Measurements from ENCODE around the gene MAPK6.
"Not testable (repeated sequence)": the region's sequence is repeated elsewhere in the genome, so short reads cannot be mapped to it uniquely, and the experiment has no call there.

MAPK6 gene

GRCh38 chr15:52050416-52050815 is 31.4 kb downstream of the MAPK6 start:
- Histone ChIP-seq H2BK12ac (ENCODE audit: low read length) (no peak overlapping the region), H4K8ac (ENCODE audit: low read depth, low read length) (no peak overlapping the region), H3K4me3 (ENCODE audit: low read length in 2 of 2) (no peak overlapping the region), H2AFZ (ENCODE audit: low read length) (no peak overlapping the region), H3K4me2 (ENCODE audit: insufficient read depth, low read length, poor library complexity, severe bottlenecking) (no peak overlapping the region), H3K14ac (ENCODE audit: low read length) (no peak overlapping the region), H3K27me3 (ENCODE audit: control insufficient read depth in 3 of 3, insufficient read depth in 3 of 3, low read depth in 1 of 3, low read length in 3 of 3) (no peaks in the 10 kb centered on the region), H4K91ac (ENCODE audit: low read depth, low read length, poor library complexity) (no peak overlapping the region), H3K9me3 (replicated peaks in 1 of 2; ENCODE audit: control insufficient read depth in 2 of 2, insufficient read depth in 1 of 2, low read depth in 1 of 2, low read length in 2 of 2) (peaks cover 2 to 20% of the 10 kb centered on the region in 2 donors), H2AK5ac (ENCODE audit: low read depth, low read length) (no peak overlapping the region), H3K27ac (replicated peaks; ENCODE audit: low read length) (no peak overlapping the region), H3K23ac (ENCODE audit: low read depth, low read length, poor library complexity) (no peak overlapping the region), H3K9ac (ENCODE audit: low read depth, low read length, poor library complexity) (no peak overlapping the region), H3K4me1 (ENCODE audit: control insufficient read depth in 2 of 2, insufficient read depth in 1 of 2, low read depth in 1 of 2, low read length in 2 of 2) (no peaks in the 10 kb centered on the region), H2BK5ac (ENCODE audit: low read length) (no peak overlapping the region), H2BK15ac (ENCODE audit: low read length) (no peak overlapping the region), H3K18ac (ENCODE audit: low read length) (no peak overlapping the region), H3K79me1 (ENCODE audit: low read depth, low read length) (peaks cover 1% of the 10 kb centered on the region), H2BK120ac (ENCODE audit: low read depth, low read length) (no peak overlapping the region), H3K36me3 (replicated peaks in 1 of 2; ENCODE audit: control insufficient read depth in 2 of 2, insufficient read depth in 2 of 2, low read length in 2 of 2) (peaks cover 7 to 97% of the 10 kb centered on the region in 2 donors), H3K4ac (ENCODE audit: low read length) (no peak overlapping the region)
- WGBS, 2 donors (ENCODE audit: extremely low coverage in 2 of 2, insufficient read length in 2 of 2, insufficient replicate concordance in 1 of 2), result 100% methylated on average over 1 of the region's 1 CpG; no CpG with 5 or more reads in 1 of the 2 donors
- no peak for DNase-seq (ENCODE audit: low spot score)

- H3K27me3 ChIP-seq (ENCODE audit: control insufficient read depth in 3 of 3, insufficient read depth in 3 of 3, low read depth in 1 of 3, low read length in 3 of 3), result no peaks in the 10 kb centered on the region
- no peak overlapping the region for H3K27ac ChIP-seq (replicated peaks; ENCODE audit: low read length)
- H2BK12ac ChIP-seq (ENCODE audit: low read length), result no peak overlapping the region
- H3K23ac ChIP-seq (ENCODE audit: low read depth, low read length, poor library complexity), result no peak overlapping the region
- H3K14ac ChIP-seq (ENCODE audit: low read length), result no peak overlapping the region
- peaks cover 2 to 20% of the 10 kb centered on the region in 2 donors for H3K9me3 ChIP-seq (replicated peaks in 1 of 2; ENCODE audit: control insufficient read depth in 2 of 2, insufficient read depth in 1 of 2, low read depth in 1 of 2, low read length in 2 of 2)
- H3K4ac ChIP-seq (ENCODE audit: low read length), result no peak overlapping the region
- no peak overlapping the region for H3K4me3 ChIP-seq (ENCODE audit: low read length in 2 of 2)
- no CpG with 5 or more reads among the region's 4 CpGs for WGBS, 2 donors (ENCODE audit: extremely low coverage in 2 of 2, insufficient read length in 2 of 2, insufficient replicate concordance in 1 of 2)
- H3K4me1 ChIP-seq (ENCODE audit: control insufficient read depth in 2 of 2, insufficient read depth in 1 of 2, low read depth in 1 of 2, low read length in 2 of 2), result no peaks in the 10 kb centered on the region
- H4K91ac ChIP-seq (ENCODE audit: low read depth, low read length, poor library complexity), result no peak overlapping the region
- H3K4me2 ChIP-seq (ENCODE audit: insufficient read depth, low read length, poor library complexity, severe bottlenecking), result no peak overlapping the region
- peaks cover 1% of the 10 kb centered on the region for H3K79me1 ChIP-seq (ENCODE audit: low read depth, low read length)
- H2BK5ac ChIP-seq (ENCODE audit: low read length), result no peak overlapping the region
- no peak overlapping the region for H3K18ac ChIP-seq (ENCODE audit: low read length)
- no peak overlapping the region for H2BK15ac ChIP-seq (ENCODE audit: low read length)
- H2BK120ac ChIP-seq (ENCODE audit: low read depth, low read length), result no peak overlapping the region
- no peak overlapping the region for H4K8ac ChIP-seq (ENCODE audit: low read depth, low read length)
- no peak for DNase-seq (ENCODE audit: low spot score)
- H3K9ac ChIP-seq (ENCODE audit: low read depth, low read length, poor library complexity), result no peak overlapping the region
- no peak overlapping the region for H2AK5ac ChIP-seq (ENCODE audit: low read depth, low read length)
- no peak overlapping the region for H2AFZ ChIP-seq (ENCODE audit: low read length)
- H3K36me3 ChIP-seq (replicated peaks in 1 of 2; ENCODE audit: control insufficient read depth in 2 of 2, insufficient read depth in 2 of 2, low read length in 2 of 2), result peaks cover 9 to 97% of the 10 kb centered on the region in 2 donors
These were observed 33.3 kb downstream of the MAPK6 start for GRCh38 chr15:52052066-52052935.

GRCh38 chr15:52054381-52054780 is 35.4 kb downstream of the MAPK6 start:
- H3K27ac ChIP-seq (replicated peaks; ENCODE audit: low read length), result no peak overlapping the region
- H2AK5ac ChIP-seq (ENCODE audit: low read depth, low read length), result no peak overlapping the region
- H3K4me1 ChIP-seq (ENCODE audit: control insufficient read depth in 2 of 2, insufficient read depth in 1 of 2, low read depth in 1 of 2, low read length in 2 of 2), result no peaks in the 10 kb centered on the region
- H2BK15ac ChIP-seq (ENCODE audit: low read length), result no peak overlapping the region
- no peak overlapping the region for H3K4me3 ChIP-seq (ENCODE audit: low read length in 2 of 2)
- no peak overlapping the region for H2AFZ ChIP-seq (ENCODE audit: low read length)
- no peak for DNase-seq (ENCODE audit: low spot score)
- no peak overlapping the region for H2BK12ac ChIP-seq (ENCODE audit: low read length)
- H3K27me3 ChIP-seq (ENCODE audit: control insufficient read depth in 3 of 3, insufficient read depth in 3 of 3, low read depth in 1 of 3, low read length in 3 of 3), result no peaks in the 10 kb centered on the region
- WGBS, 2 donors (ENCODE audit: extremely low coverage in 2 of 2, insufficient read length in 2 of 2, insufficient replicate concordance in 1 of 2), result no CpG with 5 or more reads among the region's 4 CpGs
- peaks cover 16 to 97% of the 10 kb centered on the region in 2 donors for H3K36me3 ChIP-seq (replicated peaks in 1 of 2; ENCODE audit: control insufficient read depth in 2 of 2, insufficient read depth in 2 of 2, low read length in 2 of 2)
- H3K4me2 ChIP-seq (ENCODE audit: insufficient read depth, low read length, poor library complexity, severe bottlenecking), result no peak overlapping the region
- no peak overlapping the region for H3K14ac ChIP-seq (ENCODE audit: low read length)
- H4K8ac ChIP-seq (ENCODE audit: low read depth, low read length), result no peak overlapping the region
- H2BK5ac ChIP-seq (ENCODE audit: low read length), result no peak overlapping the region
- H3K9ac ChIP-seq (ENCODE audit: low read depth, low read length, poor library complexity), result no peak overlapping the region
- H3K79me1 ChIP-seq (ENCODE audit: low read depth, low read length), result peaks cover 1% of the 10 kb centered on the region
- H3K4ac ChIP-seq (ENCODE audit: low read length), result no peak overlapping the region
- no peak overlapping the region for H3K23ac ChIP-seq (ENCODE audit: low read depth, low read length, poor library complexity)
- peaks cover 2 to 20% of the 10 kb centered on the region in 2 donors for H3K9me3 ChIP-seq (replicated peaks in 1 of 2; ENCODE audit: control insufficient read depth in 2 of 2, insufficient read depth in 1 of 2, low read depth in 1 of 2, low read length in 2 of 2)
- H3K18ac ChIP-seq (ENCODE audit: low read length), result no peak overlapping the region
- no peak overlapping the region for H2BK120ac ChIP-seq (ENCODE audit: low read depth, low read length)
- H4K91ac ChIP-seq (ENCODE audit: low read depth, low read length, poor library complexity), result no peak overlapping the region

GRCh38 chr15:52054858-52055257 is 35.8 kb downstream of the MAPK6 start:
- peaks cover 2 to 20% of the 10 kb centered on the region in 2 donors for H3K9me3 ChIP-seq (replicated peaks in 1 of 2; ENCODE audit: control insufficient read depth in 2 of 2, insufficient read depth in 1 of 2, low read depth in 1 of 2, low read length in 2 of 2)
- H3K27me3 ChIP-seq (ENCODE audit: control insufficient read depth in 3 of 3, insufficient read depth in 3 of 3, low read depth in 1 of 3, low read length in 3 of 3); H2BK5ac ChIP-seq (ENCODE audit: low read length); H3K4me2 ChIP-seq (ENCODE audit: insufficient read depth, low read length, poor library complexity, severe bottlenecking); H3K27ac ChIP-seq (replicated peaks; ENCODE audit: low read length); H3K18ac ChIP-seq (ENCODE audit: low read length); H3K9ac ChIP-seq (ENCODE audit: low read depth, low read length, poor library complexity); H4K91ac ChIP-seq (ENCODE audit: low read depth, low read length, poor library complexity); H3K23ac ChIP-seq (ENCODE audit: low read depth, low read length, poor library complexity); H2BK120ac ChIP-seq (ENCODE audit: low read depth, low read length); H3K79me1 ChIP-seq (ENCODE audit: low read depth, low read length); H2AK5ac ChIP-seq (ENCODE audit: low read depth, low read length); H4K8ac ChIP-seq (ENCODE audit: low read depth, low read length); H3K14ac ChIP-seq (ENCODE audit: low read length); H2BK12ac ChIP-seq (ENCODE audit: low read length); H2BK15ac ChIP-seq (ENCODE audit: low read length); H2AFZ ChIP-seq (ENCODE audit: low read length); H3K4me3 ChIP-seq (ENCODE audit: low read length in 2 of 2); H3K4me1 ChIP-seq (ENCODE audit: control insufficient read depth in 2 of 2, insufficient read depth in 1 of 2, low read depth in 1 of 2, low read length in 2 of 2); H3K4ac ChIP-seq (ENCODE audit: low read length); DNase-seq (ENCODE audit: low spot score): not testable (repeated sequence)
- H3K36me3 ChIP-seq (replicated peaks in 1 of 2; ENCODE audit: control insufficient read depth in 2 of 2, insufficient read depth in 2 of 2, low read length in 2 of 2), result peaks cover 17 to 97% of the 10 kb centered on the region in 2 donors
- WGBS, 2 donors (ENCODE audit: extremely low coverage in 2 of 2, insufficient read length in 2 of 2, insufficient replicate concordance in 1 of 2), result no CpG with 5 or more reads among the region's 7 CpGs

Measured in neuronal stem cell (in vitro differentiated cells).